ENCODE data around the gene ARRDC4. TPM values are rescaled to one million over a fixed set of nuclear protein-coding genes. Genes with fewer than 3 reads are reported as not detected.

ARRDC4 gene
- total and polyA plus RNA-seq, 12 donors, result 15.1 to 61.9 (median 25.3) TPM

GRCh38 chr15:97977734-97978133 lies 17.2 kb downstream of the ARRDC4 start:
- H3K4me1 ChIP-seq (replicated peaks in 1 of 2), result peaks cover 0 to 18% of the 10 kb centered on the region in 2 donors
- intact Hi-C loops (cut with DNase I), result no loop called here

DNA sequence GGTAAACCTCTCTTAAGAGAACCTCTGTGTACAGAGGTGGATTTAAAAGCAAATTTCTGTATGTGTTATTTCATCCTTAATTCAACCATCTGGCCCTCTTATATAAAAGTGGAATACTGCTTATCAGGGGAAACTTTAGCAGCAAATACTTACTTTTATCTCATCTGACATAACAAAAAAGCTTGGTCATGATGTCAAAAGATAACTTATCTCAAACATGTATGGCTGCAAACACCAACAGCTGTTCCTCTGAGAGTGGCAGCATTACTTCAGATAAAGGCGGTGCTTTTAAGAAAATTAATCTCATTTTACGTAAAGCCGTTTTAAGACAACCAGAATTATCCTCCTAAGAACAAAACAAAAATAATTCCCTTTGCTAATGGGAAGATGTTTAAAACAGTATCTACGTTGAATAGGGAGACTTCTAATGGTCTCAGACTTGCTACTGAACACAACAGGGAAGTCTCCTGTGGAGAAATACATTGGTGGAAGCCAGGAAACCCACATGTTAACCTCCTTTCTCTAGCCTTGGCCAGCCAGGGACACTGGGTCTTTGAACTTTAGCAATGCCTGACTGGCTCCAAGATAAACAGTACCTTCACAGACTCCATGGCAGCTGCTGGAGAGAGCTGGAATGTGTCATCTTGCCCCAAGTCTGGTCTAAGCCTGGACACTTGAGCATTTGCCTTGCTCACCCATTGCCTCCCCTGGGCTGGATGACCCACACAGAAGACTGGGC lies 18.1 kb downstream of the ARRDC4 start:
- Histone ChIP-seq H3K27ac (peak overlapping the region in 3 of 5 donors; percentile 7 to 41 (median 39)), H3K4me1 (replicated peaks in 1 of 2) (peaks cover 0 to 18% of the 10 kb centered on the region in 2 donors), H3K4me3 (no peak overlapping the region), H3K36me3 (replicated peaks in 1 of 2) (no peaks in the 10 kb centered on the region), H3K27me3 (no peaks in the 10 kb centered on the region), H3K9me3 (replicated peaks in 1 of 3) (no peaks in the 10 kb centered on the region)
- 35 to 49% (median 43%) methylated on average over 4 of the region's 4 CpGs for WGBS, 4 donors
- intact Hi-C loops (cut with DNase I), result no loop called here
- peak; percentile 51 to 80 (median 65) for DNase-seq
- TF ChIP-seq CTCF (IDR thresholded peaks at IDR 0.05), result no peak
- no peak for TF ChIP-seq POLR2A (IDR thresholded peaks at IDR 0.05)

More at GRCh38 chr15:97977734-97978133, 17.2 kb downstream of the ARRDC4 start:
- Histone ChIP-seq H3K27me3 (no peaks in the 10 kb centered on the region), H3K36me3 (replicated peaks in 1 of 2) (peaks cover 0 to 6% of the 10 kb centered on the region in 2 donors), H3K9me3 (replicated peaks in 1 of 3) (no peaks in the 10 kb centered on the region), H3K27ac (peak overlapping the region in 1 of 5 donors; percentile 5), H3K4me3 (no peak overlapping the region)
- TF ChIP-seq POLR2A (IDR thresholded peaks at IDR 0.05), result no peak
- no peak for TF ChIP-seq CTCF (IDR thresholded peaks at IDR 0.05)
- peak in 1 of 7 donors; percentile 8 for DNase-seq
- 61 to 67% (median 65%) methylated on average over 8 of the region's 8 CpGs for WGBS, 4 donors

- intact Hi-C loops (cut with DNase I), result no loop called here
- no peak overlapping the region for H3K4me3 ChIP-seq
- H3K27ac ChIP-seq, result peak overlapping the region in 2 of 5 donors; percentile 39 to 41
- WGBS, 4 donors, result 83 to 92% (median 88%) methylated on average over 2 of the region's 2 CpGs
- no peaks in the 10 kb centered on the region for H3K9me3 ChIP-seq (replicated peaks in 1 of 3)
- no peaks in the 10 kb centered on the region for H3K36me3 ChIP-seq (replicated peaks in 1 of 2)
- H3K27me3 ChIP-seq, result no peaks in the 10 kb centered on the region
- TF ChIP-seq POLR2A (IDR thresholded peaks at IDR 0.05), result no peak
- TF ChIP-seq CTCF (IDR thresholded peaks at IDR 0.05), result no peak
- peaks cover 0 to 18% of the 10 kb centered on the region in 2 donors for H3K4me1 ChIP-seq (replicated peaks in 1 of 2)
- DNase-seq, result no peak
Measured at GRCh38 chr15:97979140-97979520, 18.6 kb downstream of the ARRDC4 start.

- WGBS, 4 donors, result 74 to 81% (median 78%) methylated on average over 3 of the region's 3 CpGs
- Histone ChIP-seq H3K27ac (no peak overlapping the region), H3K36me3 (replicated peaks in 1 of 2) (no peaks in the 10 kb centered on the region), H3K4me1 (replicated peaks in 1 of 2) (peaks cover 0 to 18% of the 10 kb centered on the region in 2 donors), H3K4me3 (no peak overlapping the region), H3K27me3 (no peaks in the 10 kb centered on the region), H3K9me3 (replicated peaks in 1 of 3) (no peaks in the 10 kb centered on the region)
- intact Hi-C loops (cut with DNase I), result no loop called here
- DNase-seq, result no peak
- TF ChIP-seq POLR2A (IDR thresholded peaks at IDR 0.05), result no peak
Measured at GRCh38 chr15:97981058-97981457, 20.6 kb downstream of the ARRDC4 start.

DNA sequence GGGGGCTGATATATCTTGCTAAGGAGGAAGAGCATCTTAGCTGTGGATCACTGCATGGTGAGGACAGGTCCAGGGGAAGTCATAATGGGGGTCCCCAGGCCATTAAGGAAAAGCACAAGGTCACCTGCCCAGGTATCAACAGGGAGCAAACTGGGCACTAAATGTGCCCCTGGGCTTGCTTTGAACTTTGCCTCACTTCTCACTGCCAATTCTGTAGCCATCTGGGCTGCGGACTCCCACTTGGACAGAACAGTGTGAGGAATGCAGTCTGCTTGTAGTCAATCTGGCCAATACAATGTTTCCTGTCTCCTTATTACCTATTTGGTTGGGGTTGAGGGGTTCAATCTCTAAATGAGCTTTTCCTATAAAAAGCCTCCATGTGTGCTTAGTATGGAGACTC lies 21.3 kb downstream of the ARRDC4 start:
- H3K9me3 ChIP-seq (replicated peaks in 1 of 3), result no peaks in the 10 kb centered on the region
- H3K4me1 ChIP-seq (replicated peaks in 1 of 2), result peaks cover 0 to 18% of the 10 kb centered on the region in 2 donors
- H3K36me3 ChIP-seq (replicated peaks in 1 of 2), result no peaks in the 10 kb centered on the region
- DNase-seq, result no peak
- no peaks in the 10 kb centered on the region for H3K27me3 ChIP-seq
- H3K4me3 ChIP-seq, result no peak overlapping the region
- 71 to 100% (median 82%) methylated on average over 1 of the region's 1 CpG for WGBS, 4 donors
- TF ChIP-seq CTCF (IDR thresholded peaks at IDR 0.05) (no peak), POLR2A (IDR thresholded peaks at IDR 0.05) (no peak)
- no peak overlapping the region for H3K27ac ChIP-seq
- intact Hi-C loops (cut with DNase I), result no loop called here
